HEK293T (cell line): ENCODE data around the gene SLC25A43.

Source experiments
- ARNT ChIP-seq: fragments of 450-650 bp; IDR thresholded peaks from 2 replicates; pipeline ENCODE4 v1.6.1; 2017; ENCODE audit warnings: mild to moderate bottlenecking
- BHLHE40 ChIP-seq: fragments of 450-650 bp; IDR thresholded peaks from 2 replicates; pipeline ENCODE4 v1.6.1; 2016; ENCODE audit warnings: mild to moderate bottlenecking, moderate library complexity, borderline replicate concordance
- ELF4 ChIP-seq: fragments of 450-650 bp; IDR thresholded peaks from 2 replicates; pipeline ENCODE4 v1.6.1; 2017; ENCODE audit warnings: antibody characterized with exemption
- FOXA1 ChIP-seq: fragments of 450-650 bp; IDR thresholded peaks from 2 replicates; pipeline ENCODE4 v1.6.1; 2016; ENCODE audit warnings: mild to moderate bottlenecking
- FOXK2 ChIP-seq: fragments of 450-650 bp; IDR thresholded peaks from 2 replicates; pipeline ENCODE4 v1.6.1; 2016; ENCODE audit warnings: mild to moderate bottlenecking
- FOXM1 ChIP-seq: fragments of 450-650 bp; IDR thresholded peaks from 2 replicates; pipeline ENCODE4 v1.6.1; 2017; ENCODE audit warnings: mild to moderate bottlenecking, borderline replicate concordance
- HDGF ChIP-seq: fragments of 450-650 bp; IDR thresholded peaks from 2 replicates; pipeline ENCODE4 v1.6.1; 2017; ENCODE audit warnings: antibody characterized with exemption, borderline replicate concordance
- L3MBTL2 ChIP-seq: fragments of 450-650 bp; conservative IDR thresholded peaks from 2 replicates; pipeline ENCODE4 v1.6.1; 2016; ENCODE audit warnings: mild to moderate bottlenecking
- NFRKB ChIP-seq: fragments of 450-650 bp; IDR thresholded peaks from 2 replicates; pipeline ENCODE4 v1.6.1; 2016; ENCODE audit warnings: mild to moderate bottlenecking, moderate library complexity
- SP1 ChIP-seq: fragments of 450-650 bp; IDR thresholded peaks from 2 replicates; pipeline ENCODE4 v1.6.1; 2017
- TARDBP ChIP-seq: fragments of 450-650 bp; IDR thresholded peaks from 2 replicates; pipeline ENCODE4 v1.6.1; 2016
- TF ChIP-seq, protein P1 (sequence below): fragments of 450-650 bp; IDR thresholded peaks from 2 replicates; pipeline ENCODE4 v1.6.1; 2016

DNA sequence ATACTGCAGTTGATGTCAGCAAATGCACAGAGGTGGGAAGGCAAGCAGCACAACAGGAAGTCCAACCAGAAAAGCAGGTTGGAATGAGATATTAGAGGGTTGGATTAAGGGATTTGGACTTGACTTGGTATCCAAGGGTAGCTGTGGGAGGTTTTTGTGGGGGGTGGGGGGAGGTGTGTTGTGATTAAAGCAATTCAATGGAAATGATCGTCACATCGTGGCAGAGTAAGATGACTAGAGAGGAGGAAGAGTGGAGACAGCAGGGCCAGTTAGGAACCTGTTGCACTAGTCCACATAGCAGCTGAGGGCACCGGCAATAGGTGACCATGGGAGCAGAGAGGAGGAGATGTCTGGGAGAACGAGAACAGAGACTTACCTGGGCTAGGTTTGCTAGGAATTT lies 2.4 kb downstream of the SLC25A43 start:
- TF ChIP-seq FOXM1 (no peak), SP1 (no peak), FOXA1 (no peak), BHLHE40 (no peak), HDGF (no peak), ELF4 (no peak), ARNT (no peak), FOXK2 (no peak), L3MBTL2 (no peak), NFRKB (no peak), TARDBP (no peak)
- TF ChIP-seq, protein P1, sequence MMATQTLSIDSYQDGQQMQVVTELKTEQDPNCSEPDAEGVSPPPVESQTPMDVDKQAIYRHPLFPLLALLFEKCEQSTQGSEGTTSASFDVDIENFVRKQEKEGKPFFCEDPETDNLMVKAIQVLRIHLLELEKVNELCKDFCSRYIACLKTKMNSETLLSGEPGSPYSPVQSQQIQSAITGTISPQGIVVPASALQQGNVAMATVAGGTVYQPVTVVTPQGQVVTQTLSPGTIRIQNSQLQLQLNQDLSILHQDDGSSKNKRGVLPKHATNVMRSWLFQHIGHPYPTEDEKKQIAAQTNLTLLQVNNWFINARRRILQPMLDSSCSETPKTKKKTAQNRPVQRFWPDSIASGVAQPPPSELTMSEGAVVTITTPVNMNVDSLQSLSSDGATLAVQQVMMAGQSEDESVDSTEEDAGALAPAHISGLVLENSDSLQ = no peak
